HG02852 (cell line): ENCODE results near the gene FNDC1.

ENCODE experiments used
- ATAC-seq: cut with Tn5 transposase; IDR thresholded peaks from one replicate; pipeline ENCODE4 v1.9.1; 2021; ENCODE audit warnings: mild to moderate bottlenecking, moderate library complexity; ENCODE audit not compliant: unreplicated experiment

FNDC1 gene

GRCh38 chr6:159203304-159204005 is 34.3 kb downstream of the FNDC1 start:
- no peak for ATAC-seq

GRCh38 chr6:159204605-159205004 is 35.4 kb downstream of the FNDC1 start:
- ATAC-seq, result no peak

GRCh38 chr6:159212028-159212427 is 42.8 kb downstream of the FNDC1 start:
- no peak for ATAC-seq

GRCh38 chr6:159212525-159213280 is 43.5 kb downstream of the FNDC1 start:
- ATAC-seq, result no peak

GRCh38 chr6:159213405-159213804 is 44.2 kb downstream of the FNDC1 start:
- no peak for ATAC-seq

- ATAC-seq, result no peak
These were observed 45.1 kb downstream of the FNDC1 start for GRCh38 chr6:159214281-159214680.

GRCh38 chr6:159217595-159218275 is 48.5 kb downstream of the FNDC1 start:
- ATAC-seq, result peak; percentile 61

GRCh38 chr6:159220093-159220492 is 50.9 kb downstream of the FNDC1 start:
- ATAC-seq, result no peak

- no peak for ATAC-seq
These were observed 52.4 kb downstream of the FNDC1 start for GRCh38 chr6:159221486-159222170.

- no peak for ATAC-seq
These were observed 55.3 kb downstream of the FNDC1 start for GRCh38 chr6:159224452-159224851.

GRCh38 chr6:159229651-159230051 is 60.5 kb downstream of the FNDC1 start:
- ATAC-seq, result no peak

GRCh38 chr6:159232106-159232645 is 63.0 kb downstream of the FNDC1 start:
- no peak for ATAC-seq

- ATAC-seq, result no peak
These were observed 63.6 kb downstream of the FNDC1 start for GRCh38 chr6:159232751-159233150.

- no peak for ATAC-seq
These were observed 64.3 kb downstream of the FNDC1 start for GRCh38 chr6:159233365-159234101.

GRCh38 chr6:159234102-159234553 is 64.9 kb downstream of the FNDC1 start:
- no peak for ATAC-seq

GRCh38 chr6:159238920-159239558 is 69.8 kb downstream of the FNDC1 start:
- no peak for ATAC-seq

- no peak for ATAC-seq
These were observed 79.9 kb downstream of the FNDC1 start for GRCh38 chr6:159249128-159249527.

GRCh38 chr6:159249752-159250151 is 80.6 kb downstream of the FNDC1 start:
- ATAC-seq, result no peak

- ATAC-seq, result no peak
These were observed 81.4 kb downstream of the FNDC1 start for GRCh38 chr6:159250633-159251032.
